ENCODE results near the gene TBCEL.

DNA sequence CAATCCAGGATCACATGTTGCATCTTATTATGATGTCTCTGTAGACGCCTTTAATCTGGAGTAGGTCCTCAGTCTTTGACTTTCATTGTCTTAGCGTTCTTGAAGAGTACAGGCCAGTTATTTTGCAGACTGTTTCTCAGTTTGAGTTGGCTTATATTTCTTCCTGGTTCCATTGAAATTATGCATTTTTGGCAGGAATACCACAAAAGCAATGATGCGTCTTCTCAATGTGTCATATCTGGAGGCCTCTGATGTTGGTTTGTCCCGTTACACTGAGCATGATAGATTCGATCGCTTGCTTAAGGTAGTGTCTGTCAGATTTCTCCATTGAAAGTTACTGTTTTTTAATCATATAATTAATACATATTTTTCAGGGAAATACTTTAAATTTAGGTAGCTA, 107.8 kb downstream of the TBCEL start:
- TF ChIP-seq, protein P1, sequence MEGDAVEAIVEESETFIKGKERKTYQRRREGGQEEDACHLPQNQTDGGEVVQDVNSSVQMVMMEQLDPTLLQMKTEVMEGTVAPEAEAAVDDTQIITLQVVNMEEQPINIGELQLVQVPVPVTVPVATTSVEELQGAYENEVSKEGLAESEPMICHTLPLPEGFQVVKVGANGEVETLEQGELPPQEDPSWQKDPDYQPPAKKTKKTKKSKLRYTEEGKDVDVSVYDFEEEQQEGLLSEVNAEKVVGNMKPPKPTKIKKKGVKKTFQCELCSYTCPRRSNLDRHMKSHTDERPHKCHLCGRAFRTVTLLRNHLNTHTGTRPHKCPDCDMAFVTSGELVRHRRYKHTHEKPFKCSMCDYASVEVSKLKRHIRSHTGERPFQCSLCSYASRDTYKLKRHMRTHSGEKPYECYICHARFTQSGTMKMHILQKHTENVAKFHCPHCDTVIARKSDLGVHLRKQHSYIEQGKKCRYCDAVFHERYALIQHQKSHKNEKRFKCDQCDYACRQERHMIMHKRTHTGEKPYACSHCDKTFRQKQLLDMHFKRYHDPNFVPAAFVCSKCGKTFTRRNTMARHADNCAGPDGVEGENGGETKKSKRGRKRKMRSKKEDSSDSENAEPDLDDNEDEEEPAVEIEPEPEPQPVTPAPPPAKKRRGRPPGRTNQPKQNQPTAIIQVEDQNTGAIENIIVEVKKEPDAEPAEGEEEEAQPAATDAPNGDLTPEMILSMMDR (IDR thresholded peaks at IDR 0.05; ENCODE audit: low read depth, low read length, missing input control): no peak
- no peak for TF ChIP-seq TAF1 (conservative IDR thresholded peaks at IDR 0.05)

Data from liver (tissue), 3 donors.